HG03175 (cell line): ENCODE data around the gene SMAD3.
"Not testable (repeated sequence)": the region's sequence is repeated elsewhere in the genome, so short reads cannot be mapped to it uniquely, and the experiment has no call there.

Source experiments
- ATAC-seq: cut with Tn5 transposase; IDR thresholded peaks from one replicate; pipeline ENCODE4 v1.9.1; 2021; ENCODE audit warnings: mild to moderate bottlenecking, moderate library complexity; ENCODE audit not compliant: unreplicated experiment

SMAD3 gene

DNA sequence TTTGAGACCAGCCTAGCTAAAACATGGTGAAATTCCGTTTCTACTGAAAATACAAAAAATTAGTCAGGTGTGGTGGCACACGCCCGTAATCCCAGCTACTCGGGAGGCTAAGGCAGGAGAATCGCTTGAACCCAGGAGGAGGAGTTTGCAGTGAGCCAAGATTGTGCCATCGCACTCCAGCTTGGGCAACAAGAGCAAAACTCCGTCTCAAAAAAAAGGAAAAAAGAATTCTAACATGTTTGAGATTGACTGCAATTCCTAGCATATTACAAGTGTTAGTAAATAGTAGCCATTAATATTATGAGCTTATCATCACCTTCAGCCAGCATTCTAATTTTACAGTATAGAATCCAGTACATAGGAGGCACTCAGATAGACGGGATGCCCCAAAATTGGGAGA, 57.9 kb downstream of the SMAD3 start:
- ATAC-seq = not testable (repeated sequence)

DNA sequence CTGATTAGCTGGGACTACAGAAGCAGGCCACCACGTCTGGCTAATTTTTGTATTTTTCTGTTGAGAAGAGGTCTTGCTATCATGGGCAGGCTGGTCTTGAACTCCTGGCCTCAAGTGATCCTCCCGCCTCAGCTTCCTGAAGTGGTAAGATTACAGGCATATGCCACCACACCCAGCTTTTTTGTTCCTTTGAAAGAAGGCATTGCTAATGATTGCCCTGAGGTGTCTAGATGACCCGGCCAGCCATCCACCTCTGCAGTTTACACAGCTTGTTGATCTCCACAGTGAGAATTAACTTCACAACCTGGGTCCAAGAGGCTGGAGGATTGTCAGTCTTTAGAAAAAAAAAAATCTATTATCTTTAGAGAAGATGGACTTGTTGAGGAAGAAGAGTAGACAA, 58.7 kb downstream of the SMAD3 start:
- no peak for ATAC-seq

DNA sequence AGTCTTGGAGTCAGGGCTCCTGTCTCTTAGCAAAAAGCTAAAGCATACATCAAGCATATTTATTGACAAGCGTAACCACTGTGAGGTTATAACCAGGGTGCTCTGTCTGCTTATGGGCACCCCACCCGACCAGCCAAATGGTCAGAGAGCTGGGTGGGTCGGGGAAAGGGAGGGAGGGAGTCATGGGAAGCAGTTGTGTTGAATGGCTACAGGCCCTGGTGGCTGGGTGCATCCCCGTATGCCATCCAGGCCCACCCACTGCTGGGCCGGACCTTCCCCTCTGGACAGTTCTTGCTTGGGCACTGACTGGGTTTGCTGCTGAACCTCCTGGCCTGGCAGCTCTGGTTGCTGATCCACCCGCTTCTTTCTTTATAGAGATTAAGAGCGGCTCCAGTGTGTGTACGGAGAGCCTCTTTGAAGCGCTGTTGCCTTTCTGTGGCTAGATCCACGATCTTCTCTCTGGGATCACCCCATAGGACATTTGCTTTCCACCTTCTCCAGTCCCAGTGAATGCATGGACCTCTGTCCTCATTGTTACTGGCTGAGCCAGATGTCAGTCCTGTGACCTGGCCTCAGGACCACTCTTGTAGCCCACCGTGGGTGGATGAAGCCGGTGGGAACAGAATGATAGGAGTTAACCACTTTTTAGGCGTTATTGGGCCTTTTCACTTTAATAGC, 59.6 kb downstream of the SMAD3 start:
- no peak for ATAC-seq

DNA sequence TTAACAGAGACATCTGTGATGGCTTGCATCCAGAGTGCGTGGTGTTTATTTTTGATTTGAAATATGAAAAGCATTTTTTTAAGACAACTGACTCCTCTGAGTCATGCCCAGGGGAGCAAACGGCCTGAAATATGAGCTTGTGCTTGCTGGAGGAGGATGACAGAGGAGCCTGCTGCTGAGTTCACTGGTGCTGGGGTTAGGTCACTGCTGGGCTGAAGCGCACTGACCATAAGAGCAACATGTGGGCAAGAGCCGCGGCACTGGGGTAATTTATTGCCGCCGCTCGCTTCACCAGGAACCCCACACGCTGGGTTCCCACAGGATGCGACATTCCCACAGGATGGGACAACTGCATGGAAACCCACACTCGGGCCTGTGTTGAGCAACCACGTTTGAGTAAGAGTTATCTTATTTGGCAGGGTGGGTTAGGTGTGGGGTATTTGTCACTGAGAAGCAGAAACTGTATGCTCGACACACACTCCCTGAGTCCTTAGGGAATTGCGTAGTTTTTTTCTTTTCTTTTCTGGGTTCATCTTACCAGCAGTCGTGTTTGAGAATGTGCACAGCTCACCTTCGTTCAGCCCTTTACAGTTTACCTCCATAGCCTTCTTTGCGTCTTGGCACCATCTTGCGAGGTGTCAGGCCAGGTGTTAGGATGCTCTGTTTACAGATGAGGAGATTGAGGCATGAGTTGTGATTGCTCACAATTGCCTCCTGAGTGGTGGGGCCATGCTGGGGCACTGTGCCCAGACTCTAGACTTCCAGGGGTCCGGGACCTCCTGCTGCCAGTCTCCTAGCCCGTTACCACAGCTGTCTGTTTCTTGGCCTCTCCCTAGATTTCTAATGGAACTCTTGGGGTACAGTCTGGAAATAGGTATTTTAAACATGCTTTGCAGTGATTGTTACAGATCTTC, 60.4 kb downstream of the SMAD3 start:
- ATAC-seq = no peak

DNA sequence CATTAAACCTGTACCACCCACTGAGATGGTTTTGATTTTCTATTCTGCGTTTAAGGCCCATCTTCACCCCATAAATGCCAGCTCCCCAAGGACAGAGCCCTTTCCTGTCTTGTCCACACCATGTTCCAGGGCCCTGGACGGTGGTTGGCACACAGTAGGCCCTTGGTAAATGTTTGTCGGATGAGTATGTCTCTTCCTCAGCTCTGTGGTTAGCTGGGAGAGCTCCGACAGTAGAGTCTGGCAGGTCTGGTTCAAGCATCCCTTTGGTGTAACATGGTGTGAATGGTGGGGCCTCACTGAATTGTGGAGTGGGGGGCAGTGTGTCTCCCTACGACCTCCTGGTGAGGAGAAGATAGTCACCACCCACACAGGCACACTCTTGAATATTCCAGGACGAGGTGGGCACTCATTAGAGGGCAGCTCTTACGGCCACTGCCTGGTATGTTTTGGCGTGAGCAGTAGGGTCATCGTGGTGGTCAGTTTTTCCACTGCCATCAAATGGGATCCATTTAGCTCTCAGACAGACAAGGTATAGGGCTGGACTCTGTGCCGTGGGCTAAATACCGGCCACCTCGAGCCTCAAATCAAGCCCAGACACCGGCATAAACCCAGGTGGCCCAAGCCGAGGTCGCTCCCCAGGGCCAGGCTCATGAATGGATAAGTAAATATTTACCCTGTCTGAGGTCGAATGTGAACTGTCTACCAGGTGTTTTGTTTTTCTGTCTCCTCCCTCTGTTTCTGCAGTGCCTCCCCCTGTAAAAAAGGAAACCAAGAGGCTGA, 61.3 kb downstream of the SMAD3 start:
- no peak for ATAC-seq

DNA sequence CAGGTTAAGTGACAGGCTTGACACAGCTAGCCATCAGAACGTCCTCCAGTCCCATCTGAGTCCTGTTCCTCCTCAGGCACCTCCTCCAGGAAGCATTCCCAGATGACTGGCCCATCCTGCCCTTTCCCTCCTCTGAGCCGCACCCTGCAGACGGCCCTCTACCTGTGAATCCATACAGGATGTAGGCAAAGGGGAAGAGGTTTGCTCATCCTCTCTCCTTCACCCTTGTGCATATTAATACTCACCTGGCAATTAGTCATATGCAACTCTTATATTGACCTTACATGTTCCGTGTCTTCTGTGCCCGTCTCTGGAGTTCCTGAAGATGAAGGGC, 61.9 kb downstream of the SMAD3 start:
- ATAC-seq = no peak

DNA sequence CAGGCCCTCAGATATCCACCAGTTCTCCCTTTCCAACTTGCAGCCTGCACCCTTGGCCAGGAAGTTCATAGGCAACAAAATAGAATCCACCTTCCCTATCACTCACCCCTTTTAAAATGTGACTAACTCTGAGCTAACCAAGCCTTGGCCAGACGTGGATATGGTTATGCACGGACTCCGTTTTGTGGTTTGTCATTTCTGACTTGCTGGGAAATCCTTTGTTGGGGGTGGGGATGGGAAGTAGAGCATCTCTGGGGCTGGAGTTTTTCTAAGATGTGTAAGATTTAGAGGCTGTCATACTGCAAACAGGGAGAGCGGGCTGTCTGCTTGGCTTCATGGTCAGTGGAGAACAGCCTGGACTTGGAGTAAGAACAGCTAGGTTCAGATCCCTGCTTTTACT, 62.6 kb downstream of the SMAD3 start:
- no peak for ATAC-seq

DNA sequence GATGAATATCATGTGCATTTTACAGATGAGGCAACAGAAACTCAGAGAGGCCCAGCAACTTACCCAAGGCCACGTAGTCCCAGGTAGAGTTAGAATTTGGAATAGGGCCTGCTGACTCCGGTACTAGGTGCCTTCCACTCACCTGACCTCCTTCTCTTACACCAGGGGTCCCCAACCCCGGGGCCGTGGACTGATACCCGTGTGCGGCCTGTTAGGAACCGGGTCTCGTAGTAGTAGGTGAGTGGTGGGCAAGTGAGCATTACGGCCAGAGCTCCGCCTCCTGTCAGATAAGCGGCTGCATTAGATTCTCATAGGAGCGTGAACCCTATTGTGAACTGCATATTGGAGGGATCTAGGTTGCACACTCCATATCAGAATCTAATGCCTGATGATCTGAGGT, 64.8 kb downstream of the SMAD3 start:
- ATAC-seq = no peak

DNA sequence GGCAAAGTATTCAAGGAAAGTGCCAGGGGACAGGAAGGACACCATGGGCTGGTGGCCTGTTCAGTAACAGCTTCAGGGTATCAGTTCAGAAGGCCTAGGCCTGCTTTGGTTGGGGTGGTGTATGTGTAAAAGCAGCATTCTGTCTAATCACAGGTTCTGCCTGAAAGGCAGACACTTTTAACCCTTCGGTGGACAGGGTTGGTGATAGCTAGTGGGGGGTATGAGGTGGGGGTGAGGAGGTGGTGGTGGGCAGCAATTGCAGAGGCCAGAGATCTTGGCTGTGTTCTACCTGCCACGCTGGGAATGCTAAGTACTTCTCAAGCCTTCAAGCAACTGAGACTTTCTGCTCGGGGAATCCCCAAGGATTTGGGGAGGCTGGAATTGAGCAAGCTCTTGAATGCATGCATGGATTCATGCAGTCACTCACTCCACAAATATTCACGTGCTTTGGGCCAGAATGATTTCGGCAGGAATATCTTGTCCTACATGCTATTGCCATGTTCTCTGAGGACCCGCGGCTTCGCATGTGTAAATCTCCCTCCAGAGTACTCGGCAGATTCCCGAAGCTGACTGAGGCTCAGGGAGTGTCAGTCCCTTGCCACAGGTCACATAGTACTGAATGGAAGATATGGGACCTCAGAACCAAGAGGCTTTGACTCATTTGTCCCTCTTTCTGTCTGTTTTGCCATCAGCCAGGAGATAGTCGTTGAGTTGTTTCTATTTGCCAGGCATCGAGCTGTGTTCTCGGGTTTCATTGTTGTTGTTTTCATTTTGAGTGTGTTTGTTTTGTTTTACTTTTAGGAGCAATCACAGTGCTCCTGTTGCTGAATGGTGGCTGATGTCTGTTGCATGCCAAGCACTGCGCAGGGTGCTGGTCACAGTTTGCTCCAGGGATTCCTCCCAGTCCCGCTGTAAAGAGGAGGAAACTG, 65.5 kb downstream of the SMAD3 start:
- ATAC-seq = no peak

DNA sequence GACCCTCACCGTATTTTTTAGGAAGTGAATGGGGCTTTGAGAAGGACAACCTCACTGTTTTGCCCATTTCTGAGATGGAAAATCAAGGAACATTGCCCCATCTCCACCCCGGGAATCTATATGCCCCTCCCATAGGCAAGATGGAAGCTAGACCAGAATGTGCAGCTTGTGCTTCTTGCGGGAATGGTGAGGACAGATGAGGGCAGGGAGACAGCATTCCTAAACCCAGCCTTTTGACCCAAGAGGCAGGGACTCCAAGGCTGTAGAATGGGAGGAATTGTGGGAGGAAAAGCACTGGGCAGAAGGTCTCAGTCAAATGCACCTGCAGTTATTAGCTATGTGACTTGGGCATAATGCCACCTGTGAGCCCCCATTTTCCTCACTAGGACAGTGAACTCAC, 66.9 kb downstream of the SMAD3 start:
- no peak for ATAC-seq

DNA sequence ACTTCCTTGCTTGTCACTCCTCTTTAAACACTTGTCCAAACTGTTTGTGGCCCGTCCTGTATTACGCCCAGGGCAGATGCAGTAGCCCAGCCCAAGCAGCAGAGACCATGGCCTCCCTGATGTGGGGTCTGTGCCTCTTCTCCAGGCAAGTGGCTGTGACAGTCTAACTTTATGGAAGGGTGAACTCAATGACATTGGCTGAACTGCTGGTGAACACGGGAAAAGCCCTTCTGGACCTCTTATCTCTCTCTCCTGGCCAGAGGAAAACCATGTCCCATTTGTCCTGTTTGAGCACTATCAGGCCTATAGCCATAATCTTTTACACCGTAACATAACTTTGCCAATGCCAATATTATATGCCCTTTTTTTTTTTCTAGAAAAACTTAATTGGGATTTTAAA, 67.6 kb downstream of the SMAD3 start:
- no peak for ATAC-seq

DNA sequence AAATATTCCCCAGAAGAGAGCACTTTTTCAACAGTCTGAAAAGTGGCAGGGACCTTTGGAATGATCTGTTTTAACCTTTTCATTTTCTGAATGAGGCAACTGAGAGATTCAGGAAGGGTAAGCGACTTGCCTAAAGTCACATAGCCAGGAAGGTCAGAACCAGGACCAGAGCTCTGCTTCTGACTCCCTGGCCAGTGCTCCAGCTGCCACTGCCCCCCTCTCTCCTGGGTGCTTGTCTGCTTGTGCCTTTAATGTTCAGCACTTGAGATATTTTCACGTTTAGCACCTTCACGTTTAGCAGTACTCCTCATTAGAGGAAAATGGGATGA, 68.3 kb downstream of the SMAD3 start:
- peak; percentile 12 for ATAC-seq

DNA sequence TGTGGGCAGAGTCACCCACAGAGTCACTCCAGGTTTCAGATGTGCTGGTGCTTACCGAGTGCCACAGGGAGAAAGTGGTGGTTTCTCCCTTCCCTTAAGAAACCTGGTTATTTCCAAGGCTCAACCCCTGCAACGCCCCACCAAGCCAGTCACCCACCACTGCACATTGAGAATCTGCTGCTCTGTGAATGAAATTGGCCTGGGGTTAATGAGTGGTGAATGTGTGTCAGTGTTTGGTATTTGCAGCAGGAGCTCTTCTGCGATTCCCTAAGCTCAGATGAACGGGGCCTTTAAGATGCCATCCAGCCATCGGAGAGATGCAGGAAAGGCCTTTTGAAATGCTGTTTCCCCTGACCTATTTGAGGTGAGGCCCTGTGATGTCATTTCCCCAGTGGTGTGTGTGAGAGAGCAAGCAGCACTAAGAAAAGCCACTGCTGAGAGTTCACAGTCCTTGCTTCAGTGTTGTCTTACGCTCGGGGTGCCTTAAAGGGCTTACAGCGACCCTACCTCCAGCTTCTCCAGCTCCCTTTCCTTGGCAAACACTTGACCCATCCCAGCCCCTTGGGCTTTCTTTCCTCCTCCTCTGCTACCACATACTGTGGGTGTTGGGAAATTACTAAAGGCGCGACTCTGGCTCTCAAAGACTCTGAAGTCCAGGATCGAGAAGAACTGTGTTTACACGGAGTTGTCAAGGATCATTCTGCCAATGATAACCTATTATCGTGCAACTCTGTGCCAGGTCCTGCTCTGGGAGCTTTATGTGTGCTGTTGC, 68.9 kb downstream of the SMAD3 start:
- peak; percentile 69 for ATAC-seq

DNA sequence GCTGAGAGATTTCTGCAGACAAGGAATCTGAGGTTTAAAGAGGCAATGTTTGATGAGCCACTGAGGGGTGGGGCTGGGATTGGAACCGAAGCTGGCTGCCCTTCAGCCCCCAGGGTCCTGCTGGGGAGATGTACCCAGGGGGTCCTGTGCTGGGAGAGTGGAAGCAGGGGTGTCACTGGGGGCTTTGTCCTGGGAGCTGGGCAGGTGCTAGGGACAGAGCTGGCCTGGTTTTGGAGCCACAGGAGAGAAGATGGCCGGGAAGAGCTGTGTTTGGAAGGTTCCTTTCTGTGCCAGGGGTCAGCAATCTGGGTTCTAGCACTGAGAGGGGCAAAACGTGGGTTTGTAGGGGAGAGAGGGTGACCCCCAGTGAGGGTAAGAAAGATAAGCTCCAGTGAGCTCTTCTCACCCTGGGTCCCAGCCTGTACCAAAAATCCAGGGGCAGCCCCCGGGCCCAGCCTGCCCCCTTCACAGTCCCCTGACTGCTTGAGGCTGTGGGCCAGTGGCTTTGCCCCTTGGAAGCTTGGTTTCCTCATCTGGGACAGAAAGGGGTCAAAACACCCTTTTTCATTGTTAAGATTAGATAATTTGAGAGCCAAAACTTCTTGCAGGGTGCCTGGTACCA, 69.6 kb downstream of the SMAD3 start:
- no peak for ATAC-seq

DNA sequence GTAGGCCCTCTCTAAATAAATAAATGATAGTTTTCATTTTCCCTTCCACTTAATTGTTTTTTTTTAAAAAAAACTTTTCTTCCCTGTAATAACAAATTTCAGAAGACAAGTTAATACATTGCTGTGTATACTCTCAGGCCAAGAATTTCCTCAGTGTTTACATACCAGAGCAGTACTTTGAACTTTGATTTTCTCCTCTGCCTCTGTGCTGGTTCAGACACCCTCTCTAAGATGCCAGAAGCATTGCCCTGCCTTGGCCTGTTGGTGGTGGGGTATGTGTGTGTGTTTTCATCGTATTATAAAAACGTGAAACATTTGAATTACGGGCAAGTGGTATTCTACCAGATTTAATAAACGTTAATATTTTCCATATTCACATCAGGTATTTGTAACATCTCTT, 70.1 kb downstream of the SMAD3 start:
- no peak for ATAC-seq

DNA sequence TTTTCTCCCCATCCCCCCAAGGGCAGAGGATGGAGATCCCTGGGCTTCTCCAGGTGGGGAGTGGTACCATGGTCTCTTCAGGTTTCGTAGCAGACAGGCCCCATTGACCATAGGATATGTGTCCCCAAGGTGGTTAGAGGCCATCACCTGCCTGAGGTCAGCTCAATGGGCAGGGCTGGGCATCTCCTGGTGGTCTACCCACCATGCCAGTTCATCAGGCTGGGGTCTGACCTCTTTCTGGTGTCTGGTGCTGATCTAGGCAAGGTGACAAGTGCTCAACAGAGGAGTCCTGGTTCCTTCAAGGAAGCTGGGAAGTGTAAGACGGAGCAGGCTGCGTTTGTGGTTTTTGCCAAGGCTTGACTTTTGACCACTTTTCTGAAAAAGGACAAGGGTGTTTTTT, 71.4 kb downstream of the SMAD3 start:
- ATAC-seq = no peak

DNA sequence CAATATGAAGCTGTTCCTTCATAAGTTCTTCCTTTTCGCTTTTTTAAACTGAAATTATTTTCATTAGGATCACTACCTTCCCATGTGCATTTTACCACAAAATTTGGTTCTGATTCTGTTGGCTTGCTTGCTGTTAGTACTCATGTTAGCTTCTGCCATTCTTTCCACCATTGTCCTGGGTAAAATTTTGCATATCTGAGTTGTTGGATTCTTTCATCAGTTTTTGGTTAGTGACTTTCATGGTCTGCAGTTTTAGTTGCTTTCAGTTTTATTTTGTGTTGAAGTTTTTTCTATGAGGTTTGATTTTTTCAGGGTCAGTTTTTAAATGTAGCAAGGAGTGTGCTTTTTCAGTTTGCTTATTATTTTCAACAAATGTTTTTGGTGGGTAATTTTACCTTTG, 71.9 kb downstream of the SMAD3 start:
- ATAC-seq = no peak

DNA sequence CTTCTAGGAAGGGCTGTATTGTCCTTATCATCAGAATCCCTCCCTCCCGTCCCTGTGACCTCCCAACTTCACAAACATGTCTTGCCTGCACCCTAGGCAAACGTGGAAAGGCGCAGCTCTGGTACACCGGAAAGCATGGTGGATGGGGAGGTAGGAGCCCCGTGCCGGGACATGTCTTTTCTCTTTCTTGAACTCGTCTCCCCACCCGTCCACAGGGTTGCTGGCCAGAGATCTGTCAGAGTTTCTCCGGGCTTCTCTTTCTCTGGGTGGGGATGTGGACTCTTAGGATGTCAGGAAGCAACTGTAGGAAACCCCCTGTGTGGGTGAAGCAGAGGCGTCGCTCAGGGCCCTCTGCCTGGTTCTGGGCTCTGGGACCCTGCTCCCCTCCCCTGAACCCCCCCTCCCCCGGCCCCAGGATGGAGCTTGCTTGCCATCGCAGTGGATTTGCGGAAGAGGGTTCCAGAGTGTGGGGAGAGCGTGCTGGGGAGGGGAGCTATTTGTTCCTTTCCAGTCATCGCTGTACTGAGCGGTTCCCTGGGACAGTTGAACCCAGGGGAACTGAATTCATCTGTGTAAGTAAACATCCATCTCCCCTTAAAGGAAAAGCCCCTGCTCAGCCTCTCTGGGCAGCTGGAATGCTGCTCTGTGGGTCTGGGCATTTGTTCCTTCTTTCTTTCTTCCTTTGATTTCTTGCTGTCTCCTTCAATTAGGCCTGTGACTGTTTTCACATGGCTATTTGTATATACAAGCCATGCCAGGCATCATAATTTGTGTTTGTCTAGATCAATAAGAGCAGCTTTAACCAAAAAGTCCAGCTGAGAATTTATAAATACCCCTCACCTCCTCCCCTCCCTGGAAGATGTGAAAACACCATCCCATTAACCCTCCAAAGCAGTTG, 72.8 kb downstream of the SMAD3 start:
- ATAC-seq = no peak
